GM21390 (cell line): ENCODE results near the gene ZC3H15.

Experiments used
- ATAC-seq: cut with Tn5 transposase; IDR thresholded peaks from one replicate; pipeline ENCODE4 v1.9.1; 2021; ENCODE audit not compliant: unreplicated experiment

ZC3H15 gene

GRCh38 chr2:186542002-186542401 lies 55.9 kb downstream of the ZC3H15 start:
- ATAC-seq = no peak

GRCh38 chr2:186543561-186544131 lies 57.6 kb downstream of the ZC3H15 start:
- ATAC-seq = no peak

- ATAC-seq = no peak
Observed at GRCh38 chr2:186544255-186544675, 58.2 kb downstream of the ZC3H15 start.

- ATAC-seq = no peak
Observed at GRCh38 chr2:186546846-186547245, 60.8 kb downstream of the ZC3H15 start.

- no peak for ATAC-seq
Observed at GRCh38 chr2:186551323-186552050, 65.4 kb downstream of the ZC3H15 start.

- ATAC-seq = no peak
Observed at GRCh38 chr2:186554429-186554828, 68.4 kb downstream of the ZC3H15 start.

- no peak for ATAC-seq
Observed at GRCh38 chr2:186554850-186555671, 69.0 kb downstream of the ZC3H15 start.

- no peak for ATAC-seq
Observed at GRCh38 chr2:186558512-186559276, 72.6 kb downstream of the ZC3H15 start.
